ENCODE results near the gene PTPRK. TPM values are rescaled to one million over a fixed set of nuclear protein-coding genes. Genes with fewer than 3 reads are reported as not detected.

Gene PTPRK
- total and polyA plus RNA-seq, 10 of the 15 experiments (the other 5 are each of a cell fraction or from before 2014, with no cell fraction given), result 0.23 to 1.9 (median 0.55) TPM

DNA sequence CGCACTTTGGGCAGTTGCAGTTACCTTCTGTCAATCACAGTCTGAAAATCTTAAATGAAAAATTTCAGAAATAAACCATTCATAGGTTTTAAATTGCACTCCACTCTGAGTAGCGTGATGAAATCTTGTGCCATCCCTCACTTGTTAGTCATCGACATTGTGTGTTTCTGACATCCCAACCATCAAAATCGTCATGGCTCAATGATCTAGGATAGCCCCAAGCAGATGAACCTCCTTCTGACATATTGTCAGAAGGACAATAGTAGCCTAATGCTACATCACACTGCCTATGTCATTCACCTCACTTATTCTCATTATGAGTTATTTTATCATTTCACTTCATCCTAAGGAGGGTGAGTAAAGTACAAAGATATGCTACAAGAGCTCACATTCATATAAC lies 284.8 kb downstream of the PTPRK start:
- Histone ChIP-seq H4K20me1 (ENCODE audit: control insufficient read depth, insufficient read depth) (no peaks in the 10 kb centered on the region), H3K4me1 (ENCODE audit: control insufficient read depth, insufficient read depth, low read length) (no peaks in the 10 kb centered on the region), H3K9me3 (replicated peaks; ENCODE audit: control insufficient read depth, insufficient read depth, low read length) (no peaks in the 10 kb centered on the region), H2AFZ (ENCODE audit: control insufficient read depth, low read depth, low read length) (no peak overlapping the region), H3K27ac (ENCODE audit: control insufficient read depth, insufficient read depth) (no peak overlapping the region), H3K79me2 (ENCODE audit: control insufficient read depth, insufficient read depth, low read length) (no peaks in the 10 kb centered on the region), H3K36me3 (ENCODE audit: control insufficient read depth in 2 of 2, insufficient read depth in 2 of 2, low read length in 1 of 2) (no peaks in the 10 kb centered on the region), H3K4me2 (ENCODE audit: control insufficient read depth, insufficient read depth) (no peak overlapping the region), H3K4me3 (no peak overlapping the region), H3K9ac (ENCODE audit: control insufficient read depth, insufficient read depth, low read length) (no peak overlapping the region), H3K27me3 (replicated peaks in 1 of 2; ENCODE audit: control insufficient read depth in 2 of 2, insufficient read depth in 2 of 2, low read length in 1 of 2) (no peaks in the 10 kb centered on the region)
- ATAC-seq (no peak), FAIRE-seq (no peak), DNase-seq (ENCODE audit: low read depth, low spot score) (no peak)
- intact Hi-C loops (cut with micrococcal nuclease; ENCODE audit: unreplicated experiment), result no loop called here
- ChIA-PET POLR2A (interaction anchor here (0.6 kb wide), 2 partner anchors 11 to 17 kb away, joined by 3 to 4 read pairs; no protein-coding TSS in a partner anchor), SMC1A (ENCODE audit: uncharacterized antibody, unreplicated experiment) (interaction anchor here (0.7 kb wide), 1 partner anchor 31 kb away, joined by 3 read pairs; no protein-coding TSS in a partner anchor), CTCF (no interaction called here), RAD21 (ENCODE audit: unreplicated experiment) (no interaction called here)
- no TSS peak for BruUV-seq (replicated peaks)
- in situ Hi-C loops (cut with MboI), result no loop called here
- WGBS (ENCODE audit: insufficient coverage, insufficient replicate concordance, low lambda C conversion rate, missing lambda C conversion rate), result 48% methylated on average over 4 of the region's 4 CpGs
- TF ChIP-seq DPF2 (IDR thresholded peaks at IDR 0.05) (no peak), CBFB (IDR thresholded peaks at IDR 0.05; ENCODE audit: low read depth) (no peak), FOXK2 (IDR thresholded peaks at IDR 0.05) (no peak), SRF (IDR thresholded peaks at IDR 0.05; ENCODE audit: low read depth in 2 of 2, low read length in 2 of 2) (no peak), KLF5 (IDR thresholded peaks at IDR 0.05; ENCODE audit: partially characterized antibody) (no peak), SP1 (IDR thresholded peaks at IDR 0.05; ENCODE audit: low read depth, low read length) (no peak)
- TF ChIP-seq, protein P1, sequence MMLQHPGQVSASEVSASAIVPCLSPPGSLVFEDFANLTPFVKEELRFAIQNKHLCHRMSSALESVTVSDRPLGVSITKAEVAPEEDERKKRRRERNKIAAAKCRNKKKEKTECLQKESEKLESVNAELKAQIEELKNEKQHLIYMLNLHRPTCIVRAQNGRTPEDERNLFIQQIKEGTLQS (IDR thresholded peaks at IDR 0.05; ENCODE audit: borderline replicate concordance, extremely low read depth, low read depth, low read length), result no peak
- TF ChIP-seq, protein P2, sequence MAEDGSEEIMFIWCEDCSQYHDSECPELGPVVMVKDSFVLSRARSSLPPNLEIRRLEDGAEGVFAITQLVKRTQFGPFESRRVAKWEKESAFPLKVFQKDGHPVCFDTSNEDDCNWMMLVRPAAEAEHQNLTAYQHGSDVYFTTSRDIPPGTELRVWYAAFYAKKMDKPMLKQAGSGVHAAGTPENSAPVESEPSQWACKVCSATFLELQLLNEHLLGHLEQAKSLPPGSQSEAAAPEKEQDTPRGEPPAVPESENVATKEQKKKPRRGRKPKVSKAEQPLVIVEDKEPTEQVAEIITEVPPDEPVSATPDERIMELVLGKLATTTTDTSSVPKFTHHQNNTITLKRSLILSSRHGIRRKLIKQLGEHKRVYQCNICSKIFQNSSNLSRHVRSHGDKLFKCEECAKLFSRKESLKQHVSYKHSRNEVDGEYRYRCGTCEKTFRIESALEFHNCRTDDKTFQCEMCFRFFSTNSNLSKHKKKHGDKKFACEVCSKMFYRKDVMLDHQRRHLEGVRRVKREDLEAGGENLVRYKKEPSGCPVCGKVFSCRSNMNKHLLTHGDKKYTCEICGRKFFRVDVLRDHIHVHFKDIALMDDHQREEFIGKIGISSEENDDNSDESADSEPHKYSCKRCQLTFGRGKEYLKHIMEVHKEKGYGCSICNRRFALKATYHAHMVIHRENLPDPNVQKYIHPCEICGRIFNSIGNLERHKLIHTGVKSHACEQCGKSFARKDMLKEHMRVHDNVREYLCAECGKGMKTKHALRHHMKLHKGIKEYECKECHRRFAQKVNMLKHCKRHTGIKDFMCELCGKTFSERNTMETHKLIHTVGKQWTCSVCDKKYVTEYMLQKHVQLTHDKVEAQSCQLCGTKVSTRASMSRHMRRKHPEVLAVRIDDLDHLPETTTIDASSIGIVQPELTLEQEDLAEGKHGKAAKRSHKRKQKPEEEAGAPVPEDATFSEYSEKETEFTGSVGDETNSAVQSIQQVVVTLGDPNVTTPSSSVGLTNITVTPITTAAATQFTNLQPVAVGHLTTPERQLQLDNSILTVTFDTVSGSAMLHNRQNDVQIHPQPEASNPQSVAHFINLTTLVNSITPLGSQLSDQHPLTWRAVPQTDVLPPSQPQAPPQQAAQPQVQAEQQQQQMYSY (CRISPR knock-in tag; IDR thresholded peaks at IDR 0.05), result no peak

Data from GM12878 (cell line).